HG02763 (cell line): Measurements from ENCODE around the gene DUSP8.
"Not testable (repeated sequence)": the region's sequence is repeated elsewhere in the genome, so short reads cannot be mapped to it uniquely, and the experiment has no call there.

ENCODE experiments used
- ATAC-seq: cut with Tn5 transposase; IDR thresholded peaks from one replicate; pipeline ENCODE4 v1.9.1; 2021; ENCODE audit warnings: mild to moderate bottlenecking, moderate library complexity; ENCODE audit not compliant: unreplicated experiment

The DUSP8 gene, protein sequence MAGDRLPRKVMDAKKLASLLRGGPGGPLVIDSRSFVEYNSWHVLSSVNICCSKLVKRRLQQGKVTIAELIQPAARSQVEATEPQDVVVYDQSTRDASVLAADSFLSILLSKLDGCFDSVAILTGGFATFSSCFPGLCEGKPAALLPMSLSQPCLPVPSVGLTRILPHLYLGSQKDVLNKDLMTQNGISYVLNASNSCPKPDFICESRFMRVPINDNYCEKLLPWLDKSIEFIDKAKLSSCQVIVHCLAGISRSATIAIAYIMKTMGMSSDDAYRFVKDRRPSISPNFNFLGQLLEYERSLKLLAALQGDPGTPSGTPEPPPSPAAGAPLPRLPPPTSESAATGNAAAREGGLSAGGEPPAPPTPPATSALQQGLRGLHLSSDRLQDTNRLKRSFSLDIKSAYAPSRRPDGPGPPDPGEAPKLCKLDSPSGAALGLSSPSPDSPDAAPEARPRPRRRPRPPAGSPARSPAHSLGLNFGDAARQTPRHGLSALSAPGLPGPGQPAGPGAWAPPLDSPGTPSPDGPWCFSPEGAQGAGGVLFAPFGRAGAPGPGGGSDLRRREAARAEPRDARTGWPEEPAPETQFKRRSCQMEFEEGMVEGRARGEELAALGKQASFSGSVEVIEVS

GRCh38 chr11:1572197-1573076 is at the start of gene DUSP8:
DUSP8 (minus strand) TSS chr11:1572271; CDS start chr11:1565826, 6,445 bp downstream.
- ATAC-seq = no peak

DNA sequence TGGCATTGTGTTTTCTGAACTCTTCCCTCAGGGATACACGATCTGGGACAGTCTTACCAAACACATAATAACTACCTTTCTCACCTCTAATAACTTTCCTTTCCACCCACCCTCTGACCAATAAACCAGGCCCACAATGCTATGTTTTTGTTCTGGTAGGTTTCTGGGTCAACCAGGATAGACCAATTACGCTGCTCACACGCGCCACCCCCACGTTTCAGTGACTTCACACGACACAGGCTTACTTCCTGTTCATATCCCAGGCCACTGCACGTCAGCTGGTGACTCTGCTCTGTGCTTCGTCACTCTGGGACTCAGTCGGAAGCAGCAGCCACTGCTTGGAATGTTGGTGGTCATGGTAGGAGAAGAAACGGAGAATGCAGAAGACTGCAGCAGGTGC is 47.4 kb upstream of the DUSP8 start:
- no peak for ATAC-seq

- no peak for ATAC-seq
Measured at GRCh38 chr11:1618231-1618630, 46.2 kb upstream of the DUSP8 start.

DNA sequence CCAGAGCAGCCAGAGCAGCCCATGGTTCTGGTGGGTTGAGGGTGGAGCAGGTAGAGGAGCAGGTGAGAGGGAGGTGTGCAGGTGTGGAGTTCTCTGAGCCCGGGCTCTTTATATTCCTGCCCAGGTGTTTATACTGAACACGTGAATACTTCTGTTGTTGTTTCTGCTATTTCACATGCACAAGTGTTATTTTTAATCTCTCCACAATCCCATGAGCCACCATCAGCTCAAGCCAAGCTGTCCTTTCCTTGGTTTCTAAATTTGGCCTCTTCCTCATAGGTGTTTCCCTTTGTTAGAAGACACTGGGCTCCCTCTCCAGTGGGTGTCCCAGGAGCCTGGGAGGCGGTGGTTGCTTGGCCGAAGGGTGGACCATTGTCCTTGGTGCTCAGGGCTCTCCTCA is 36.3 kb upstream of the DUSP8 start, which contains the start of gene KRTAP5-3:
KRTAP5-3 (minus strand) TSS at position 101 of the 400 bp plus-strand sequence; CDS start at position 23, 78 bp downstream.
- ATAC-seq = no peak

DNA sequence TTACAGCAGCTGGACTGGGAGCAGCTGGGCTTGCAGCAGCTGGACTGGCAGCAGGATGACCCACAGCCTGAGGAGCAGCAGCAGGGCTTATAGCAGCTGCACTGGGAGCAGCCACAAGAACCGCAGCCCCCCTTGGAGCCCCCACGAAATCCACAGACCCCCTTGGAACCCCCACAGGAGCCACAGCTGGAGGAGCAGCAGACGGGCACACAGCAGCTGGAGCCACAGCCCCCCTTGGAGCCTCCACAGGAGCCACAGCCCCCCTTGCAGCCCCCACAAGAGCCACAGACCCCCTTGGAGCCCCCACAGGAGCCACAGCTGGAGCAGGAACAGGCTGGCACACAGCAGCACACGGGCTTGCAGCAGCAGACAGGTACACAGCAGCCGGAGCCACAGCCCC is 35.8 kb upstream of the DUSP8 start:
- ATAC-seq = not testable (repeated sequence)

- ATAC-seq = not testable (repeated sequence)
Measured at GRCh38 chr11:1607156-1607845, 35.2 kb upstream of the DUSP8 start.

DNA sequence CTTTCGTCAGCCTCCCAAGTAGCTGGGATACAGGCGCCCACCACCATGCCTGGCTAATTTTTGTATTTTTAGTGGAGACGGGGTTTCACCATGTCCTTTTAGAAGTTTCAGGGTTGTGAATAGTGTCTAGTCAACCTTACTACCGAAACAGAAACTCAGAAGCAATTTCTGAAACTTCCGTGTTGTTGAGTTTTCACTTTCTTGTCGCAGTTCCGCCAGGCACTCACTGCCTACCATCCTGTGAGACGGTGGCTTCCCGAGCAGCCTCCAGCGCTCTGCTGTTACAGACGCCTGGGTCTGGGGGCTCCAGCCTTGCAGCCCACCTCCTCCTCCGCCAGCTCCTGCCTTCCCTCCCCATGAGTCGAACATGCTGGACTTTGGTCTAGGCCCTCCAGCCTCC is 33.9 kb upstream of the DUSP8 start:
- peak; percentile 57 for ATAC-seq

DNA sequence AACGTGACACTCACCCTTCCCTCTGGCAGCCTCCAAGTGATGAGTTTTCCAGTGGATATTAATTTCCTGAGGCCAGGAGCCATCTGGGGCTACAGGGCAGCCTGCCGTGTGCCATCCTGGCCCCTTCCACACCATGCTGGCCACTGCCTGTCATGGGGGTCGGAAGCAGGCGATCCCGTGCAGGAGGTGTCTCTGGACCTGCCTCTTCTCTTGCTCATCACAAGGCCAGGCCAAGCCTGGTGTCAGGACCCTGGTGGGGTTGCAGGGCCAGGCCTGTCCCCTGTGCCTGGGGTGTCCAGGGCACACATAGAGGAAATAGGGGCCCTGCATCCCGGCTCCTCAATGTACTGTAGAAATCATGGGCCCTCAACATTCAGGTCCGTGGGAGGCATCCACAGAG is 32.6 kb upstream of the DUSP8 start:
- no peak for ATAC-seq

- ATAC-seq = no peak
Measured at GRCh38 chr11:1604181-1604580, 32.1 kb upstream of the DUSP8 start.

DNA sequence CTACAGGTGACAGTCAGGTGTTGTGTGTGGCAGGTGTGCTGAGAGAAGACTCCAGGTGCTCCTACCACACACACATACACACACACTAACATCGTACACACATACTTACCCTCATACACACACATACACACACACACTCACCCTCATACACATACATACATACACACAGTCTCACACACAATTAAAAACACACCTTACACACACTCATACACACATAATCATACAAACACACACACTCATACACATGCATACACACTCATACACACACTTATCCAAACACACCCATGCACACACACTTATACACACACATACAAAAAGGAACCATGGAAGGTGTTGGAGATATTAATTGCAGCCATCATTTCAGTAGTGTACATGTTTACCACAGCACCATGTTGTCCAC is 31.6 kb upstream of the DUSP8 start:
- no peak for ATAC-seq

DNA sequence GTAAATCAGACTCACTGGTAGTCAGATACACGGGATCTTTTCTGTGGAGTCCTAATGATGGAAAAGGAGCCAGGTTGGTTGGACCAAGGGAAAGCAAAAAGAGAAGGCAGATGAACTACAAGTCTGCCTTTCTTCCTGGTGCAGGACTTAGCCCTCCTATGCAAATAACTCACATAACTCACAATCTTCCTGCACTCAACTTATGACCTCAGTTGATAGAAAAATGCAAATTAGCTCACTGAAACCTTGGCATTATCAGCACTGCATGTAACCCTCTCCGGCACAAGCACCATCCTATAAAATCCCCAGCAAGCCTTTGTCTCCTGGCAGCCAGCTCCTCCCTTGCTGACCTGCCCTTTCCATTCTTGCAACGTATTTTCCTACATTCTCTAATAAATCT is 29.6 kb upstream of the DUSP8 start:
- not testable (repeated sequence) for ATAC-seq

DNA sequence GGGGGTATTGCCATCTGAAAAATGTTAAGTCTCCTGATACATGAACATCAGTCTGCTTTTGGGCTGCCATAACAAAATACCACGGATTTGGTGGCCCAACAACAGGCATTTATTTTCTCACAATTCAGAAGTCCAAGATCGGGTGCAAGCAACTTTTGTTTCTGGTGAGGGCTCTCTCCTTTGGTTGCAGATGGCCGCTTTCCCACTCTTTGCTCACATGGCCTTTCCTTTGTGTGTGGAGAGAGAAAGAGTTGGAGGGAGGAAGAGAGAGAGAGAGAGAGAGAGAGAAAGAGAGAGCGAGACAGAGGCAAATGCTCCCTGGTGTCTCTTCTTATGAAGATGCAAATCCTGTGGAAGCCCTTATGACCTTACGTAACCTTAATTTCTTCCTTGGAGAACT is 28.6 kb upstream of the DUSP8 start:
- no peak for ATAC-seq

- no peak for ATAC-seq
Measured at GRCh38 chr11:1598816-1599215, 26.7 kb upstream of the DUSP8 start.

DNA sequence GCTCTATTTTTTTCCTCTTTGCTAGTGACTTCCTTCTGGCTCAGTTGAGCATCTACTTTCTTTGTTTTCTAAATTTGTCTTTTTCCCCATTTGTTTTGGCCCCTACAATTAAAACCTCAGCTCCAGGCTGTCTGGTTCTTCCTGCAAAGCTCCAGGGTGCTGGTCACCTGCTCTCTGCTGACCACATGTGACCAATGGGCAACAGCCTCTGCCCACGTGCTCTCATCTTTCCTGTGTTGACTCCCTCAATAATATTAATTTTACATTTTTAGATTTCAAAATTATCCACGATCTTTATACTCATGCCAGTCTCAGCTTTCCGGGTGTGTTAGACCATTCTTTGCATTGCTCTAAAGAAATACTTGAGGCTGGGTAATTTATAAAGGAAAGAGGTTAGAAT is 26.3 kb upstream of the DUSP8 start:
- not testable (repeated sequence) for ATAC-seq

GRCh38 chr11:1597994-1598380 is 25.9 kb upstream of the DUSP8 start, which contains the start of gene KRTAP5-2:
KRTAP5-2 (minus strand) TSS chr11:1598294; CDS start chr11:1598250, 44 bp downstream.
- no peak for ATAC-seq

DNA sequence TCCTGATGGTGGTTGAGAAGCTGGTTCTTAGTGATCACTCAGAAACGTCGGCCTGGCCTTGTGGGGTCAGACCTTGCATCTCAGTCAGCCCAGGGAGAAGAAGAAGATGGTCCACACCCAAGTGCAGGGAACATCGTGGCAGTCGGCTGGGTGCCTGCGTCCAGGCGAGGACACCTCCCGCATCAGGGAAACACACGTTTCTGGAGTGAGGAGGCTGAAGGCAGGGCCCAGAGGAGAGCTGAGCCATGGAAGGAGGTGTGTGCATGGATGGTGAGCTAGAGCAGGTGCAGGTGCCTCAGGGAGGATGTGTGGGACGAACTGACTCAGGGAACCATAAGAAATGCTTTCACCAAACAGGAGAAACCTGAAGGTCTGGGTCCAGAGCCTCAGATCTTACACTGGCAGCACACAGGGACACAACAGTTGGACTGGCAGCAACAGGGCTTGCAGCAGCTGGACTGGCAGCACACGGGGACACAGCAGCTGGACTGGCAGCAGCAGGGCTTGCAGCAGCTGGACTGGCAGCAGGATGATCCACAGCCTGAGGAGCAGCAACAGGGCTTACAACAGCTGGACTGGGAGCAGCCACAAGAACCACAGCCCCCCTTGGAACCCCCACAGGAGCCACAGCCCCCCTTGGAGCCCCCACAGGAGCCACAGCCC is 25.4 kb upstream of the DUSP8 start:
- ATAC-seq = no peak

DNA sequence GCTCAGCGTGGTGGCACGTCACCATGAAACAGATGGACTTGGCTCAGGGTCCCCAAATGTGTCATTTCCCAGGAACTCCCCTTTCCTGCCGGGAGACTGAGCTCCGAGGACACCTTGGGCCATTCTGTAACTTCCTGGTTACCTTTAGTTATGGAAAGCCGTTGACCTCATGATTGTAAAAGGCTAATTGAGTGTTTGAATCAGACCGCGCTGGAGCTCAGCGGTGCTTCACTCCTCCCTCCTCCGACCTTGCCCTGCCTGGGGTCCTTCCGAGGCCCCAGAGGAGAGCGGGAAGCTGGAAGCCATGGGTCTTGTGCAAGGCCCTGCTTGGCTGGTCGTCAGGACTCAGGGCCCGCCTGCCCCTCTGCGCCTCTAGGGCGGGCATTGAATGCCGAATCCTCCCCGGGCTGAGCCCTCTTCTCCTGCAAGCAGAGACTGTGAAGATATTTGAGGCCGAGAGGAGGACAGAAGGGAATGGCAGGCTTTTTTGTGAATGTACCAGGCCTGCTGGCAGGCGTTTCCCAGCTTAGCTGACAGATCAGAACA is 24.6 kb upstream of the DUSP8 start:
- ATAC-seq = not testable (repeated sequence)

DNA sequence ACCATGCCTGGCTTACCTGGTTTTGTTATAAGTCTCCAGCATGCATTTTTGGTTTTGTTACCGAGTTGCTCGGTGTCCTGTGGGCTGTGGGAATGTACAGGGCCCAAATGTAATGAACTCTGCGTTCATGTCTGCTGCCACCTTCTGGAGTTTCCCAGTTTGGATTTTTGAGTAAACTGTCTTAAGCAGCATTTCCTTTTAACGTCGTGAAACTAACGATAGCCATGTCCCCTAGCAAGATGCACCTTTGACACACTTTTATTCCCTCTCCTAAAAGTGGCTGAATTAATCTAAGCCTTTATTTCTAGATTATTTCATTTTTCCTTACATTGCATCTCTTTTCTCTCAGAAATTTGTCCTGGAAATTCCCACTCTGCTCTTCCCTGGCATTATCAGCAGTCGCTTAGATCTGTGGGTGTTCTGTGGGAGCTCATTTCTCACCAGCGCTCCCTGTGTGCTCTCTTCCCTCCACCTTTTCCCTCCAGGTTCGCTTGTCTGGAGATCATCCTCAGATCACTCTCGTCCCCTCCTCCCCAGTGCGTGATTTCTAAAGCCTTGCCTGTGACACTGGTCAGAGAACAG is 24.0 kb upstream of the DUSP8 start:
- ATAC-seq = not testable (repeated sequence)

DNA sequence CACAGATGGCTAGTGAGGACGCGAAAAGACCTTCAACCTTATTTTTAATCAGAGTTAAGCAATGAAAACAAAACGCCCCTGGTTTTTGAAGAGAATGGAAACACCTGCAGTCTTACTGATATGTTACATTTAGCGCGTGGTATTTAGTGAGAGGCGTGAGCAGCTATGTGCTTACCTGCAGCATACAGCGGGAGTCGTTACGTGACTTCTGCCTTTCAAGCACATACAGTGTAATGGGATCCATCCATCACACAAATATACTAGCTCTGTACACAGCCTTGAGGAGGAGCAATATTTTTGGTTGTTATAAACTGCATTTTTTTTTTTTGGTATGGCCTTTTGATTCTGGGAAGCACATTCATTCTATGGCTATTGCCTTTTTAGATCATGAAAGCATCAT is 20.6 kb upstream of the DUSP8 start:
- no peak for ATAC-seq
